ENCODE data around the gene RBM7. TPM values are rescaled to one million over a fixed set of nuclear protein-coding genes. Genes with fewer than 3 reads are reported as not detected.

RBM7 gene
- total and polyA plus RNA-seq, 2 of the 13 experiments (the other 11 are each of a cell fraction or from before 2014, with no cell fraction given), result 30.5 to 32.3 TPM

DNA sequence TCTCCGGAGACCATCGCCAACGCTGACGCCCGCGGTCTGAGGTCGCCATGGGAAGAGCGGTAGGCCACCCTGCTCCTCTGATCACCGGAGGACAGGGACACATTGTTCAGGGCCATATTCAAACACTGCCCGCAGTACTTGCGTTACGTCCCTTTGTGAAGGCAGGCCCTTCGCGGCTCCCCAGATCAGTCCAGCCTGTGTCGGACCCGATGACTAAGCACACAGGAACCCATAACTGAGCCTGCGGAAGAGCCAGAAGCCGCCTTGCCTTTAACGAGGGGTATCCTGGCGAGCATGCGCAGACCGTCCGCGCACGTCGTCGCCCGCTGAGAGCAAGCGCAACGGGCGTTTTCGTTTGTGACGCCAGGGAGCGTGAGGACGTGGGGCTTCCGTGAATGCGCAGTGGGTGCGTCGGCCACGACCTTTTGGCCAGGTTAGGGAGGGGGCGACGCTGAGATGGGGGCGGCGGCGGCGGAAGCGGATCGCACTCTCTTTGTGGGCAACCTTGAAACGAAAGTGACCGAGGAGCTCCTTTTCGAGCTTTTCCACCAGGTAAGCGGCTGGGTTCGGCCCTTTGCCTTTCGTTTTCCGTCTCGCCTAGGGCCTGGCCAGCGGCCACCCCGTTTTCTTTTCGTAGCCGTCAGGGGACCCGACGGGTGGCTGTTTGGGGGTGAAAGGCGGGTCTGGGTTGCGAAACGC, at the start of gene RBM7, which contains the start of gene C11orf71 (continued):
- no peak for TF ChIP-seq ZNF296 (CRISPR knock-in tag; conservative IDR thresholded peaks at IDR 0.05)
- no peak for TF ChIP-seq ZNF737 (CRISPR knock-in tag; IDR thresholded peaks at IDR 0.05; ENCODE audit: borderline replicate concordance)
- TF ChIP-seq KMT2A (CRISPR knock-in tag; IDR thresholded peaks at IDR 0.05), result peak; percentile 93
- TF ChIP-seq TCF7L2 (IDR thresholded peaks at IDR 0.05; ENCODE audit: low read depth, low read length), result no peak
- peak; percentile 92 for TF ChIP-seq HIVEP1 (CRISPR knock-in tag; IDR thresholded peaks at IDR 0.05)
- peak; percentile 94 for TF ChIP-seq ZMYM4 (CRISPR knock-in tag; IDR thresholded peaks at IDR 0.05)
- TF ChIP-seq, protein P1, sequence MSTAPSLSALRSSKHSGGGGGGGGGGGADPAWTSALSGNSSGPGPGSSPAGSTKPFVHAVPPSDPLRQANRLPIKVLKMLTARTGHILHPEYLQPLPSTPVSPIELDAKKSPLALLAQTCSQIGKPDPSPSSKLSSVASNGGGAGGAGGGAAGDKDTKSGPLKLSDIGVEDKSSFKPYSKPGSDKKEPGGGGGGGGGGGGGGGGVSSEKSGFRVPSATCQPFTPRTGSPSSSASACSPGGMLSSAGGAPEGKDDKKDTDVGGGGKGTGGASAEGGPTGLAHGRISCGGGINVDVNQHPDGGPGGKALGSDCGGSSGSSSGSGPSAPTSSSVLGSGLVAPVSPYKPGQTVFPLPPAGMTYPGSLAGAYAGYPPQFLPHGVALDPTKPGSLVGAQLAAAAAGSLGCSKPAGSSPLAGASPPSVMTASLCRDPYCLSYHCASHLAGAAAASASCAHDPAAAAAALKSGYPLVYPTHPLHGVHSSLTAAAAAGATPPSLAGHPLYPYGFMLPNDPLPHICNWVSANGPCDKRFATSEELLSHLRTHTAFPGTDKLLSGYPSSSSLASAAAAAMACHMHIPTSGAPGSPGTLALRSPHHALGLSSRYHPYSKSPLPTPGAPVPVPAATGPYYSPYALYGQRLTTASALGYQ (CRISPR knock-in tag; IDR thresholded peaks at IDR 0.05), result peak; percentile 68; the same call in 1 of the 2 replicates
- no peak for TF ChIP-seq RCOR2 (CRISPR knock-in tag; IDR thresholded peaks at IDR 0.05)
- TF ChIP-seq NFKB2 (CRISPR knock-in tag; IDR thresholded peaks at IDR 0.05; ENCODE audit: borderline replicate concordance), result peak; percentile 94; the same call in 1 of the 2 replicates
- 0 out of 2 replicates have a peak, but pooled peaks have one; percentile 45 for TF ChIP-seq ZMYM2 (CRISPR knock-in tag; IDR thresholded peaks at IDR 0.05)
- peak; percentile 52; the same call in 1 of the 2 replicates for TF ChIP-seq ZNF292 (CRISPR knock-in tag; IDR thresholded peaks at IDR 0.05; ENCODE audit: borderline replicate concordance, low read depth)
- TF ChIP-seq NRL (CRISPR knock-in tag; IDR thresholded peaks at IDR 0.05; ENCODE audit: borderline replicate concordance), result peak; percentile 82; the same call in 1 of the 2 replicates
- TF ChIP-seq ZNF446 (CRISPR knock-in tag; IDR thresholded peaks at IDR 0.05), result no peak; the same call in 1 of the 2 replicates
- TF ChIP-seq, protein P2, sequence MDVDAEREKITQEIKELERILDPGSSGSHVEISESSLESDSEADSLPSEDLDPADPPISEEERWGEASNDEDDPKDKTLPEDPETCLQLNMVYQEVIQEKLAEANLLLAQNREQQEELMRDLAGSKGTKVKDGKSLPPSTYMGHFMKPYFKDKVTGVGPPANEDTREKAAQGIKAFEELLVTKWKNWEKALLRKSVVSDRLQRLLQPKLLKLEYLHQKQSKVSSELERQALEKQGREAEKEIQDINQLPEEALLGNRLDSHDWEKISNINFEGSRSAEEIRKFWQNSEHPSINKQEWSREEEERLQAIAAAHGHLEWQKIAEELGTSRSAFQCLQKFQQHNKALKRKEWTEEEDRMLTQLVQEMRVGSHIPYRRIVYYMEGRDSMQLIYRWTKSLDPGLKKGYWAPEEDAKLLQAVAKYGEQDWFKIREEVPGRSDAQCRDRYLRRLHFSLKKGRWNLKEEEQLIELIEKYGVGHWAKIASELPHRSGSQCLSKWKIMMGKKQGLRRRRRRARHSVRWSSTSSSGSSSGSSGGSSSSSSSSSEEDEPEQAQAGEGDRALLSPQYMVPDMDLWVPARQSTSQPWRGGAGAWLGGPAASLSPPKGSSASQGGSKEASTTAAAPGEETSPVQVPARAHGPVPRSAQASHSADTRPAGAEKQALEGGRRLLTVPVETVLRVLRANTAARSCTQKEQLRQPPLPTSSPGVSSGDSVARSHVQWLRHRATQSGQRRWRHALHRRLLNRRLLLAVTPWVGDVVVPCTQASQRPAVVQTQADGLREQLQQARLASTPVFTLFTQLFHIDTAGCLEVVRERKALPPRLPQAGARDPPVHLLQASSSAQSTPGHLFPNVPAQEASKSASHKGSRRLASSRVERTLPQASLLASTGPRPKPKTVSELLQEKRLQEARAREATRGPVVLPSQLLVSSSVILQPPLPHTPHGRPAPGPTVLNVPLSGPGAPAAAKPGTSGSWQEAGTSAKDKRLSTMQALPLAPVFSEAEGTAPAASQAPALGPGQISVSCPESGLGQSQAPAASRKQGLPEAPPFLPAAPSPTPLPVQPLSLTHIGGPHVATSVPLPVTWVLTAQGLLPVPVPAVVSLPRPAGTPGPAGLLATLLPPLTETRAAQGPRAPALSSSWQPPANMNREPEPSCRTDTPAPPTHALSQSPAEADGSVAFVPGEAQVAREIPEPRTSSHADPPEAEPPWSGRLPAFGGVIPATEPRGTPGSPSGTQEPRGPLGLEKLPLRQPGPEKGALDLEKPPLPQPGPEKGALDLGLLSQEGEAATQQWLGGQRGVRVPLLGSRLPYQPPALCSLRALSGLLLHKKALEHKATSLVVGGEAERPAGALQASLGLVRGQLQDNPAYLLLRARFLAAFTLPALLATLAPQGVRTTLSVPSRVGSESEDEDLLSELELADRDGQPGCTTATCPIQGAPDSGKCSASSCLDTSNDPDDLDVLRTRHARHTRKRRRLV (CRISPR knock-in tag; IDR thresholded peaks at IDR 0.05), result peak; percentile 91; the same call in 1 of the 2 replicates
- peak; percentile 86; the same call in 1 of the 2 replicates for TF ChIP-seq POGK (CRISPR knock-in tag; conservative IDR thresholded peaks at IDR 0.05)
- peak; percentile 63 for TF ChIP-seq ZNF761 (CRISPR knock-in tag; conservative IDR thresholded peaks at IDR 0.05)
- TF ChIP-seq, protein P3, sequence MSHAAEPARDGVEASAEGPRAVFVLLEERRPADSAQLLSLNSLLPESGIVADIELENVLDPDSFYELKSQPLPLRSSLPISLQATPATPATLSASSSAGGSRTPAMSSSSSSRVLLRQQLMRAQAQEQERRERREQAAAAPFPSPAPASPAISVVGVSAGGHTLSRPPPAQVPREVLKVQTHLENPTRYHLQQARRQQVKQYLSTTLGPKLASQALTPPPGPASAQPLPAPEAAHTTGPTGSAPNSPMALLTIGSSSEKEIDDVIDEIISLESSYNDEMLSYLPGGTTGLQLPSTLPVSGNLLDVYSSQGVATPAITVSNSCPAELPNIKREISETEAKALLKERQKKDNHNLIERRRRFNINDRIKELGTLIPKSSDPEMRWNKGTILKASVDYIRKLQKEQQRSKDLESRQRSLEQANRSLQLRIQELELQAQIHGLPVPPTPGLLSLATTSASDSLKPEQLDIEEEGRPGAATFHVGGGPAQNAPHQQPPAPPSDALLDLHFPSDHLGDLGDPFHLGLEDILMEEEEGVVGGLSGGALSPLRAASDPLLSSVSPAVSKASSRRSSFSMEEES (CRISPR knock-in tag; IDR thresholded peaks at IDR 0.05), result peak; percentile 46; the same call in 1 of the 2 replicates
